Prostate gland (tissue), 2 donors: ENCODE measurements around the gene RSRC1.

Experiments used
- POLR2A ChIP-seq: fragments of 450-650 bp; IDR thresholded peaks from one replicate; pipeline ENCODE4 v1.6.1; 2016; ENCODE audit warnings: antibody characterized with exemption, mild to moderate bottlenecking
- POLR2AphosphoS5 ChIP-seq: sonication (generic); formaldehyde crosslinking; IDR thresholded peaks from one replicate; pipeline ENCODE4 v1.6.1; 2017; ENCODE audit warnings: antibody characterized with exemption
- TF ChIP-seq, protein P1 (sequence below), 4 experiments: fragments of 200-600 bp in 2 of 4; fragments of 450-650 bp in 2 of 4; sonication (generic) in 2 of 4; IDR thresholded peaks; 1 replicate in 3 of 4; 2 replicates in 1 of 4; pipeline ENCODE4 v1.5.1; 2016 to 2019; ENCODE audit warnings: antibody characterized with exemption in 4 of 4, mild to moderate bottlenecking in 2 of 4, moderate library complexity in 2 of 4

DNA sequence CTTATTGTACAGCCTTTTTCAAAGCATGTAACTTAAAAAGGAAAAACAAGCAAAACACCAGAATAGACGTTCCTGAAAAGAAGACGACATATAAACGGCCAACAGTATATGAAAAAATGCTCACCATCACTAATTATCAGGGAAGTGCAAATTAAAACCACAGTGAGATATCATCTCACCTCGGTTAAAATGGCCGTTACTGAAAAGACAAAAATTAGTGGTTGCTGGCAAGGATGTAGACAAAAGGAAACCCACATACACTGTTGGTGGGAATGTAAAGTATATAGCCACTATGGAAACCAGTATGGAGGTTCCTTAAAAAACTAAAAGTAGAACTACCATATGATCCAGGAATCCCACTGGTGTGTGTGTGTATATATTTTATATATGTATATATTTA lies 396.6 kb downstream of the RSRC1 start:
- TF ChIP-seq, protein P1, sequence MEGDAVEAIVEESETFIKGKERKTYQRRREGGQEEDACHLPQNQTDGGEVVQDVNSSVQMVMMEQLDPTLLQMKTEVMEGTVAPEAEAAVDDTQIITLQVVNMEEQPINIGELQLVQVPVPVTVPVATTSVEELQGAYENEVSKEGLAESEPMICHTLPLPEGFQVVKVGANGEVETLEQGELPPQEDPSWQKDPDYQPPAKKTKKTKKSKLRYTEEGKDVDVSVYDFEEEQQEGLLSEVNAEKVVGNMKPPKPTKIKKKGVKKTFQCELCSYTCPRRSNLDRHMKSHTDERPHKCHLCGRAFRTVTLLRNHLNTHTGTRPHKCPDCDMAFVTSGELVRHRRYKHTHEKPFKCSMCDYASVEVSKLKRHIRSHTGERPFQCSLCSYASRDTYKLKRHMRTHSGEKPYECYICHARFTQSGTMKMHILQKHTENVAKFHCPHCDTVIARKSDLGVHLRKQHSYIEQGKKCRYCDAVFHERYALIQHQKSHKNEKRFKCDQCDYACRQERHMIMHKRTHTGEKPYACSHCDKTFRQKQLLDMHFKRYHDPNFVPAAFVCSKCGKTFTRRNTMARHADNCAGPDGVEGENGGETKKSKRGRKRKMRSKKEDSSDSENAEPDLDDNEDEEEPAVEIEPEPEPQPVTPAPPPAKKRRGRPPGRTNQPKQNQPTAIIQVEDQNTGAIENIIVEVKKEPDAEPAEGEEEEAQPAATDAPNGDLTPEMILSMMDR (IDR thresholded peaks at IDR 0.05): no peak
- TF ChIP-seq POLR2A: no peak
- no peak for TF ChIP-seq POLR2AphosphoS5
